ENCODE results near the gene ZNF76.

ZNF76 gene

DNA sequence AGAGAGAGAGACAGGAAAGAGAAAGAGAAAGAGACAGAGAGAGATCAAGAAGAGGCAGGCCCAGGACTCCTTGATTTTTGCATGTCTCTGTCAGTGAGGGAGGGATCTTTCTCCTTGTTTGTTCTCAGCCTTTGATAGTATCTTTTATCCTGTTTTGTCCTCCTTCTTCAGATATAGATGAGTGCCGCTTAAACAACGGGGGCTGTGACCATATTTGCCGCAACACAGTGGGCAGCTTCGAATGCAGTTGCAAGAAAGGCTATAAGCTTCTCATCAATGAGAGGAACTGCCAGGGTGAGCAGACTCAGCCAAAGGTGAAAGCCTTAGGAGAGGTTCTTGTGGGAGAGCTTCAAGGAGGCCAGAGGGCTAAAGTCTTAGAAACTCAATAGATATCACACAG is 20.0 kb upstream of the ZNF76 start:
- TF ChIP-seq, protein P1, sequence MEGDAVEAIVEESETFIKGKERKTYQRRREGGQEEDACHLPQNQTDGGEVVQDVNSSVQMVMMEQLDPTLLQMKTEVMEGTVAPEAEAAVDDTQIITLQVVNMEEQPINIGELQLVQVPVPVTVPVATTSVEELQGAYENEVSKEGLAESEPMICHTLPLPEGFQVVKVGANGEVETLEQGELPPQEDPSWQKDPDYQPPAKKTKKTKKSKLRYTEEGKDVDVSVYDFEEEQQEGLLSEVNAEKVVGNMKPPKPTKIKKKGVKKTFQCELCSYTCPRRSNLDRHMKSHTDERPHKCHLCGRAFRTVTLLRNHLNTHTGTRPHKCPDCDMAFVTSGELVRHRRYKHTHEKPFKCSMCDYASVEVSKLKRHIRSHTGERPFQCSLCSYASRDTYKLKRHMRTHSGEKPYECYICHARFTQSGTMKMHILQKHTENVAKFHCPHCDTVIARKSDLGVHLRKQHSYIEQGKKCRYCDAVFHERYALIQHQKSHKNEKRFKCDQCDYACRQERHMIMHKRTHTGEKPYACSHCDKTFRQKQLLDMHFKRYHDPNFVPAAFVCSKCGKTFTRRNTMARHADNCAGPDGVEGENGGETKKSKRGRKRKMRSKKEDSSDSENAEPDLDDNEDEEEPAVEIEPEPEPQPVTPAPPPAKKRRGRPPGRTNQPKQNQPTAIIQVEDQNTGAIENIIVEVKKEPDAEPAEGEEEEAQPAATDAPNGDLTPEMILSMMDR (IDR thresholded peaks at IDR 0.05; ENCODE audit: low read depth, low read length): no peak
- no peak for TF ChIP-seq EZH2phosphoT487 (IDR thresholded peaks at IDR 0.05; ENCODE audit: low read depth)
- H4K20me1 ChIP-seq (ENCODE audit: insufficient read depth, low read length): no peaks in the 10 kb centered on the region
- H3K9ac ChIP-seq (ENCODE audit: low read length): no peak overlapping the region
- no peak overlapping the region for H3K27ac ChIP-seq (ENCODE audit: low read length)
- H3K4me1 ChIP-seq (ENCODE audit: low read length): no peaks in the 10 kb centered on the region
- no peaks in the 10 kb centered on the region for H3K36me3 ChIP-seq (replicated peaks; ENCODE audit: low read depth, low read length)
- no peaks in the 10 kb centered on the region for H3K27me3 ChIP-seq (ENCODE audit: low read depth, low read length)
- no peaks in the 10 kb centered on the region for H3K79me2 ChIP-seq (ENCODE audit: low read length)
- H3K4me2 ChIP-seq (ENCODE audit: low read length): no peak overlapping the region
- no peaks in the 10 kb centered on the region for H3K9me3 ChIP-seq (ENCODE audit: insufficient read depth, low read length)
- no peak overlapping the region for H3K4me3 ChIP-seq (ENCODE audit: low read length)
- no peak overlapping the region for H2AFZ ChIP-seq (ENCODE audit: low read depth, low read length)

- H3K79me2 ChIP-seq (ENCODE audit: low read length): no peaks in the 10 kb centered on the region
- no peak overlapping the region for H3K27ac ChIP-seq (ENCODE audit: low read length)
- no peak overlapping the region for H3K4me2 ChIP-seq (ENCODE audit: low read length)
- H3K4me3 ChIP-seq (ENCODE audit: low read length): no peak overlapping the region
- H3K9ac ChIP-seq (ENCODE audit: low read length): no peak overlapping the region
- H3K36me3 ChIP-seq (replicated peaks; ENCODE audit: low read depth, low read length): no peaks in the 10 kb centered on the region
- H3K9me3 ChIP-seq (ENCODE audit: insufficient read depth, low read length): no peaks in the 10 kb centered on the region
- TF ChIP-seq, protein P1 (IDR thresholded peaks at IDR 0.05; ENCODE audit: low read depth, low read length): peak; percentile 88
- no peak for TF ChIP-seq EZH2phosphoT487 (IDR thresholded peaks at IDR 0.05; ENCODE audit: low read depth)
- no peak overlapping the region for H2AFZ ChIP-seq (ENCODE audit: low read depth, low read length)
- no peaks in the 10 kb centered on the region for H4K20me1 ChIP-seq (ENCODE audit: insufficient read depth, low read length)
- no peaks in the 10 kb centered on the region for H3K4me1 ChIP-seq (ENCODE audit: low read length)
- H3K27me3 ChIP-seq (ENCODE audit: low read depth, low read length): no peaks in the 10 kb centered on the region
Measured at GRCh38 chr6:35240838-35241801, 18.4 kb upstream of the ZNF76 start.

DNA sequence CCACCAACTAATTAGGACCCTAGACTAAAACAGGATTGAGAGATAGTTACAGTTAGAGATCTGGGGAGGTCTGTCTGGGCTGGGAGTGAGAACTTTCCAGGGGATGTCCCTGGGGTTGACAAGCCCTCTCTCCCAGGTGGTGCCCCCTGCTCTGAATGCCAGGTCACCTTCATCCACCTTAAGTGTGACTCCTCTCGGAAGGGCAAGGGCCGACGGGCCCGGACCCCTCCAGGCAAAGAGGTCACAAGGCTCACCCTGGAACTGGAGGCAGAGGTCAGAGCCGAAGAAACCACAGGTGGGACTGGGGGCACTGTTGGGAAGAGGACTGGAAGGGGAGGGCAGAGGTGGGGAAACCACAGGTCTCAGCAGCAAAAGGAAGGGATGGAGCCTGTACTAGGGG is 17.0 kb upstream of the ZNF76 start:
- Histone ChIP-seq H3K79me2 (ENCODE audit: low read length) (no peaks in the 10 kb centered on the region), H2AFZ (ENCODE audit: low read depth, low read length) (no peak overlapping the region), H3K9me3 (ENCODE audit: insufficient read depth, low read length) (no peaks in the 10 kb centered on the region), H4K20me1 (ENCODE audit: insufficient read depth, low read length) (no peaks in the 10 kb centered on the region), H3K4me2 (ENCODE audit: low read length) (no peak overlapping the region), H3K4me3 (ENCODE audit: low read length) (no peak overlapping the region), H3K4me1 (ENCODE audit: low read length) (no peaks in the 10 kb centered on the region), H3K27ac (ENCODE audit: low read length) (no peak overlapping the region), H3K9ac (ENCODE audit: low read length) (no peak overlapping the region), H3K27me3 (ENCODE audit: low read depth, low read length) (no peaks in the 10 kb centered on the region), H3K36me3 (replicated peaks; ENCODE audit: low read depth, low read length) (no peaks in the 10 kb centered on the region)
- TF ChIP-seq, protein P1 (IDR thresholded peaks at IDR 0.05; ENCODE audit: low read depth, low read length): no peak
- TF ChIP-seq EZH2phosphoT487 (IDR thresholded peaks at IDR 0.05; ENCODE audit: low read depth): no peak

DNA sequence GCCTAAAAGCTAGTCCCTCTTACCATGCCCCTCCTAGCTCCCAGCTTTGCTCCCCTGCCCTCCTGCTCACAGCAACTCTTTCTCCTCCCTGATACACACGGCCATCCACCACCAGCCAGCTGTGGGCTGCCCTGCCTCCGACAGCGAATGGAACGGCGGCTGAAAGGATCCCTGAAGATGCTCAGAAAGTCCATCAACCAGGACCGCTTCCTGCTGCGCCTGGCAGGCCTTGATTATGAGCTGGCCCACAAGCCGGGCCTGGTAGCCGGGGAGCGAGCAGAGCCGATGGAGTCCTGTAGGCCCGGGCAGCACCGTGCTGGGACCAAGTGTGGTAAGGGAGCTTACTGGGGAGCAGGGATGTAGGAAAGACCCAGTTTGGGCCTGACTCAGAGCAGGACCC is 16.6 kb upstream of the ZNF76 start:
- Histone ChIP-seq H3K9ac (ENCODE audit: low read length) (no peak overlapping the region), H3K9me3 (ENCODE audit: insufficient read depth, low read length) (no peaks in the 10 kb centered on the region), H3K4me2 (ENCODE audit: low read length) (no peak overlapping the region), H3K36me3 (replicated peaks; ENCODE audit: low read depth, low read length) (no peaks in the 10 kb centered on the region), H4K20me1 (ENCODE audit: insufficient read depth, low read length) (no peaks in the 10 kb centered on the region), H3K79me2 (ENCODE audit: low read length) (no peaks in the 10 kb centered on the region), H3K27ac (ENCODE audit: low read length) (no peak overlapping the region), H3K4me1 (ENCODE audit: low read length) (peaks cover 3% of the 10 kb centered on the region), H3K4me3 (ENCODE audit: low read length) (no peak overlapping the region), H2AFZ (ENCODE audit: low read depth, low read length) (no peak overlapping the region), H3K27me3 (ENCODE audit: low read depth, low read length) (no peaks in the 10 kb centered on the region)
- TF ChIP-seq, protein P1 (IDR thresholded peaks at IDR 0.05; ENCODE audit: low read depth, low read length): no peak
- TF ChIP-seq EZH2phosphoT487 (IDR thresholded peaks at IDR 0.05; ENCODE audit: low read depth): no peak

All from OCI-LY3 (cell line).